ENCODE data around the gene SLC27A5. TPM values are rescaled to one million over a fixed set of nuclear protein-coding genes. Genes with fewer than 3 reads are reported as not detected.
"Not testable (repeated sequence)": the region's sequence is repeated elsewhere in the genome, so short reads cannot be mapped to it uniquely, and the experiment has no call there.

SLC27A5 gene
- total RNA-seq, 2 experiments from 2014 or later = 23.4 to 28.0 TPM

DNA sequence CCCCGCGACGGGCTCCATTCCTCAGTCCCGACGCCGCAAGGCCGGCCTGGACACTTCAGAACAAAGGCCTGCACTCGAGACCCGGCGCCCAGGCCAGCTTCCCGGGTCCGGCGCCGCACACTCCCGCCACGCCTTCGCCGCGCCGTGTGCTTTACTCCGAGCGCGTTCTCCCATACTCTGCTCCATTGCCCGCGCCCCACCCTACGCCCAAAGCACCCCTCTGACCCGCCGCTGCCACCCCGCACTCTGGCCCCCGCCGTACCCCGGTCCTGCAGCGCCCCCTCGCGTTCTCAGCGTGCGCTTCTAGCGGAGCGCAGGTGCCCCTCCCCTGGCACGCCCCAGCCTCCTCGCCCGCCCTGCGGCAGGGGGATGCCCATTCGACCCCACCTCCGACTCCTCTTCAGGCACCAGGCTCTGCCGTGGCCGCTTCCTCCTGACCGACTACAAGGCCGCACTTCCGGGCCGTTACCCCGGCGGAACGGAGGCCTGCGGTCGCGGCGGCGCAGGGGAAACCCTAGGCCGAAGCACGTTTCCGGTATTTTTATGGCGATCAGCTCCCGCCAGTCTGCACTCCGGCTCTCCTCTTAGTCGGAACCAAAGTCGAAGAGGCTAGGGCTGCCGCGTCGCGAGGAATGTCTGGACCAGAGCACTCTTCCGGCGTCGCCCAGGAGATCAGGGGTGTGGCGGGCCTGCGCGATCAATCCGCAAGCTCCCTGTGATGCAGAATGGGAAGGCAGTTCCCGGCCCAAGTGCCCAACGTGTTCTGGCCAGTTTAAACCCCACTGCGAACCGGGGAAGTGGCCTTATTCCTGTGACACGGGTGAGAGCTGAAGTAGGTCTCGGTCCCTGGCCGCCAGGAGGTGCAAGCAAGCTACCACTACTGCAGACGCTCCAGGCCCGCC is 7.8 kb upstream of the SLC27A5 start, which contains the start of gene ZBTB45:
Gene ZBTB45 (minus strand): TSS at position 456 of the 902 bp plus-strand sequence. CDS start 2,137 bp downstream, outside the sequence.
- H3K9me3 Mint-ChIP-seq = no peaks in the 10 kb centered on the region
- H3K27ac Mint-ChIP-seq = peak within 1 kb of the TSS; percentile 88
- H3K36me3 Mint-ChIP-seq = peaks cover 23% of the 10 kb centered on the region
- no peaks in the 10 kb centered on the region for H3K27me3 Mint-ChIP-seq
- peaks cover 27% of the 10 kb centered on the region for H3K4me1 Mint-ChIP-seq
- DNase-seq = peak; percentile 94
- peak within 1 kb of the TSS; percentile 96 for H3K4me3 Mint-ChIP-seq

DNA sequence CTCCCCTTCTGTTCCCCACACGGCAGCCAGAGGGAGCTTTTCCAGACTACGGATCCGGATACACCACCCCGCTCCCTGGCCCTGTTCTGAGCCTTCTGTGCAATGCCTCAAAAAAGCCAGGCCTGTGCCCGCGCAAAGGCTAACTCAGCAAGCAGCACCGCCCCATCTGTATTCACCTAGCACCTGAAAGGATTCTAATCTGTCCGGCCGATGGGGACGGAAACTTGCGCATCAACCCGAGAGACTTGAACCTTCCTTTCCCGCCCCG is 7.2 kb upstream of the SLC27A5 start:
- Mint-ChIP-seq H3K36me3 (peaks cover 26% of the 10 kb centered on the region), H3K4me1 (peaks cover 27% of the 10 kb centered on the region), H3K4me3 (peak overlapping the region; percentile 96), H3K27ac (peak overlapping the region; percentile 88), H3K9me3 (no peaks in the 10 kb centered on the region), H3K27me3 (no peaks in the 10 kb centered on the region)
- DNase-seq = peak; percentile 62

DNA sequence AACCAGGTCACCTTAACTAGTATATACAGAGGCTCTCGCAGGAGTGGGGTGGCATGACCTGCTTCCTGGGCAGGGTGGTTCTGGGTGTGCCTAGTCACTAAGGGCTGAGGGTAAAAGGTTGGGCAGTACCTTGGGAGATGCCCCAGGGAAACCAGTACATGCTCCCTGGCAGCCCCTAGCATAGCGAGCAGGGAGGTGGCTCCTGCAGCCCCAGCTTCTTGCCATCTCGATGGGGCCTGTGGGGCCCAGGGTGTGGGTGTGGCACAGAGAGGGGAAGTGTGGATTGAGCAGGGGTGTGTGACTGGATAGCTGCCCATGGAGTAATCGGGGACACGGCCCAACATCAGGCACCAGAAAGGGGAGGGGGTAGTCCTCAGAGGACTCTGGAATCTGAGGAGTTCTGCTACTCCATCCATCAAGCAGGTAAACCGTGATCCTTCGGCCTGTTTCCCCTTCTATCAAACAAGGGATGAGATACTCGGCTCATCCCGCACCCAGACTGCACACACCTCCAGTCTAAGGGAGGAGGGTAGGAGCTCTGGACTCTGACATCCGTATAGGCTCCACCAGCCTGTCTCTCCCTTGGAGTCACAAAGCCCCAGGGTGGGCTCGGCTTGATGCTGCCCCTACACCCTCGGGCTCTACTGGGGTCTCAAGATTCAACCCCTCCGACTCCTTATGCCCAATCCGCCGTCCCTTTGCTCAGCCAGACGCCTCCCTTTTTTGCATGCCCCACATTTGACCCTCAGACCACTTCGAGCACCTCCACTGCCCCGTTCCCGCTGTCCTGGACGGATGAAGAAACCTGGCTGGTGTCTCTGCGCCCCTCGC is 6.7 kb upstream of the SLC27A5 start:
- H3K9me3 Mint-ChIP-seq = no peaks in the 10 kb centered on the region
- no peaks in the 10 kb centered on the region for H3K27me3 Mint-ChIP-seq
- peak overlapping the region; percentile 88 for H3K27ac Mint-ChIP-seq
- H3K4me1 Mint-ChIP-seq = peaks cover 29% of the 10 kb centered on the region
- DNase-seq = peak; percentile 19
- peak overlapping the region; percentile 96 for H3K4me3 Mint-ChIP-seq
- peaks cover 26% of the 10 kb centered on the region for H3K36me3 Mint-ChIP-seq

DNA sequence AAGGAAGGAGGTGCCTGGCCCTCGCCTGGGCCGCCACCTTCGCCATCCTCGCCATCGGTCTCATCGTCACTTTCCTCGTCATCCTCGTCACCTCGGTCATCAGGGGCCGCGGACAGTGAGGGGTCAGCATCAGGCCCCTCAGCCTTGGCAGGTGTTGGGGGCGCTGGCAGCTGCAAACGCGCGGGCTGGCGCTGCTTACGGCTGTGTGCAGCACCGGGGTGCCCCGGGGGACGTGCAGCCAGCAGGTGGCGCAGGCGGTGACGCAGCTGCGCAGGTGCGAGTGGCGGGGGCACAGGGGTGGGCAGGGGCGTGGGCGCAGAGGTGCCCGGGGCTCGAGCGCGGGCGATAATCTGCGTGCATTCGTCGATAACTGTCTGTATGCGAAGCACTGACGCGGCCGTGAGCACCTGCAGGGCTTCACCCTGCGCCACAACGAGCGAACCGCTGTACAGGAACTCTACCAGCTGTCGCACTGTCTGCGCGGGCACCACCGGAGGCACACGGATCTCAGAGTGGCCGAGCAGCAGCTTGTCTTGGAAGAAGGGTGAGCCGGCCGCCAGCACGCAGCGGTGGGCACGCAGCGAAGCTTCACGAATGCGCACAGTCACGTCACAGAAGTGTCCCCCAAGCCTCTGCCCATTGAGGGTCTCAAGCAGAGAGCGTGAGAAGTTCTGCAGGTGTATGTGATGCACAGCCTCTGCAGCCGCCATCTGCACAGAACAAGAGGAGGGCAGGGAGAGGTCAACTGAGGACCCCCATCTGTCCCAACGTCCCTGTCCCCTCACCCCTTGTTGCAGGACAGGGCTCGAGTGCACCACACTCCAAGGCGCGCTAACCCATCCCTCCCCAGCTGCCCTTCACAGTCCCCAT is 5.4 kb upstream of the SLC27A5 start:
- Mint-ChIP-seq H3K27ac (no peak overlapping the region), H3K27me3 (no peaks in the 10 kb centered on the region), H3K36me3 (peaks cover 26% of the 10 kb centered on the region), H3K9me3 (no peaks in the 10 kb centered on the region), H3K4me1 (peaks cover 29% of the 10 kb centered on the region), H3K4me3 (peak overlapping the region; percentile 96)
- no peak for DNase-seq

DNA sequence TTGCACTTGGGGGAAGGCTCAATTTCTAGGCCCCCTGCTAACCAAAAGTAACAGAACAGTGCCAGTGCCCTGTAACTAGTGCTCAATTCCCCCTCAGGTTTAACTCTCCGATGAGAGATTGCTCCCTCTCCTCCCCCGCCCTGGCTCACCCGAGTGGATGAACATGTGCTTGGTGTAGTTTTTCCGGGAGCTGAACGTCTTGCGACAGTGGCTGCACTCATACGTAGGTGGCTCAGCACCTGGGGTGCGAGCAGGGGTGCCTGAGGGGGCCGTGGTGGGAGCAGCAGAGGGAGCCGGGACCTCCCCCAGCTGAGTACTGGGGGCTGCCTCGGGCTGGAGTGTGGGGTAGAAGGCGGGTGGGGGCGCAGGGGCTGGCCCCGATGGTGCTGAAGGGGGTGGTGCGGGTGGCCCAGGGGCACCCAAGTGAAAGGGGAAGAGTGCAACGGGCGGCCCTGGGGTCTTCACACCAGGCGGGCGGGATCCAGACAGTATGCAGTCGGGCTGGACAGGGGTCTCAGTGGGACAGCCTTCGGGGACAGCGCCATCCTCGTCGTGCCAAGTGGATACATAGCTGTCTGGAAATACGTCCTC is 4.5 kb upstream of the SLC27A5 start:
- H3K9me3 Mint-ChIP-seq = no peaks in the 10 kb centered on the region

DNA sequence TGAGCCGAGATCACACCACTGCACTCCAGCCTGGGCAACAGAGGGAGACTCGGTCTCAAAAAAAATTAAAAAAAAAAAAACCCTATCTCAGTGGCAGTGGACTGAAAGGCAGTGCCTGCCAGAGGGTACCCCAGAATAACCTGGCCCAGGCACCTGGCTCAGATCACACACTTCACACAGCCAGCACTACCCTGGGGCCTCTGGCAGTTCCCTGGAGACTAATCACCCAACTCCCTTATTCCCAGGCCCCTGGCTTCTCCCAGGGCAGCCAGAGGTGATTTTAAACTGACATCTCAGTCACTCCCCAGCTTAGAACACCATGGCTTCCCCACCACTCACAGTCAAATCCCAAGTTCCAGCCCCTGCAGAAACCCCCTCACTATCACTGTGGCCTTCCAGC is 3.5 kb upstream of the SLC27A5 start:
- Mint-ChIP-seq H3K36me3 (peaks cover 26% of the 10 kb centered on the region), H3K9me3 (no peaks in the 10 kb centered on the region), H3K27ac (peak overlapping the region; percentile 64), H3K4me3 (peak overlapping the region; percentile 90), H3K27me3 (no peaks in the 10 kb centered on the region), H3K4me1 (peaks cover 25% of the 10 kb centered on the region)
- DNase-seq = no peak

More for the DNA sequence above, 4.5 kb upstream of the SLC27A5 start:
- Mint-ChIP-seq H3K4me3 (peak overlapping the region; percentile 90), H3K27ac (peak overlapping the region; percentile 38), H3K36me3 (peaks cover 26% of the 10 kb centered on the region), H3K27me3 (no peaks in the 10 kb centered on the region), H3K4me1 (peaks cover 29% of the 10 kb centered on the region)
- DNase-seq = no peak

DNA sequence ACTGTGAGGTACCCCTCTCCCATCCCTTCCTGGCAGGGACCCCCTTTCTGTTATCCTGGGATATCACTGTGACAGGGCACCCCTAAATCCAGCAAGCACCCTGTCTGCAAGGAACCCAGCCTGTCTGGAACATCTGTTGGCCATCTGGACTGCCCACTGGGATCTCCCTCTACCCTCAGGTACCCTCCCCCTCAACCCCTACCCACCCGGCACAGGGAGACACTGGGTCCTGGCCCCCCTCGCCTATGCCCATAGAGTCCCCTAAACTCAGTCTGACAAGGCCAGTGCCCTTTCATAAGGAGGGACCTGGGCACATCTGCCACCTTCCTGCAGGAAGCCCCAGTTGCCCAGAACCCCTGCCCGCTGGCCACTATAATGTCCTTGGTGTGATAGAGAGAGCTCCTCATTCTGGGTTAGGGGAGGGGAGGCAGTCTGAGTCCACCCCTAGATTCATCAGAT is 2.8 kb upstream of the SLC27A5 start:
- DNase-seq = no peak
- Mint-ChIP-seq H3K9me3 (no peaks in the 10 kb centered on the region), H3K4me3 (peak overlapping the region; percentile 90), H3K4me1 (peaks cover 22% of the 10 kb centered on the region), H3K27me3 (no peaks in the 10 kb centered on the region), H3K36me3 (peaks cover 26% of the 10 kb centered on the region), H3K27ac (peak overlapping the region; percentile 94)

DNA sequence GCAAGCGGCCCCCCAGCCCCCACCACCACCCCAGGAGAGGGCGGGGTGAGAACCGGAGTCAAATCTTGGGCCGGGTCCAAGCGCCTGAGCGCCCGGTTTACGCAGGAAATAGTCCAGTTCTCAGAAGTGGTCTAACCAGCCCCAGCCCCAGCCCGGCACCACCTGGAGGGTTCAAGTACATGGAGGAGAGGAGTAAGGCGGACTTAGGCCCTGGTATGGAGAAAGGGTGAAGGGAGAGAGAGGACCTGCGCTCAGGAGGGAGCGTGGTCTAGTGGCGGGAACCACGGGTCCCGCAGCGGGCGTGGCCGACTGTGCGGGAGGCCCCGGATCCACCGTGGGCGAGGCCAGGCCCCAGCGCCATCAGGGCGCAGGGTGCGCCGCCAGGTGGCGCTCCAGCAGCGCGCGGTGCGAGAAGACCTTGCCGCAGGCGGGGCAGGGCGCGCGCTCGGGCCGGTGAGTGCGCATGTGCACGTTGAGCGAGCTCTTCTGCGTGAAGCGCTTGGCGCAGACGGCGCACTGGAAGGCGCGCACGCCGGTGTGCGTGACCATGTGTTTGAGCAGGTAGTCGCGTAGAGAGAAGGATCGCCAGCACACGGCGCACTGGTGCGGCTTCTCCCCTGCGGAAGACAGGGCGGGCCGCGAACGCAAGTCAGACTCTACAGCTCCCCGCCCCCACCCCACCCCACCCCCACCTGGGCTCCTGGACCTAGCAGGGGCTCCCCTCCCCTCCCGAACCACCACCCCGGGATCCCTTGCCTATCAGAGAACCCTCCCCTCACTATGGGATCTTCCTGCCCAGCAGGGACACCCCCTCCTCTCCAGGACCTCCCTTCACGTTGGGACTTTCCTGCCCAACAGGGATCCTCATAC is 2.1 kb upstream of the SLC27A5 start:
- DNase-seq = peak; percentile 99
- Mint-ChIP-seq H3K27ac (peak overlapping the region; percentile 94), H3K4me3 (peak overlapping the region; percentile 90), H3K27me3 (no peaks in the 10 kb centered on the region), H3K9me3 (no peaks in the 10 kb centered on the region), H3K4me1 (peaks cover 22% of the 10 kb centered on the region), H3K36me3 (peaks cover 23% of the 10 kb centered on the region)

DNA sequence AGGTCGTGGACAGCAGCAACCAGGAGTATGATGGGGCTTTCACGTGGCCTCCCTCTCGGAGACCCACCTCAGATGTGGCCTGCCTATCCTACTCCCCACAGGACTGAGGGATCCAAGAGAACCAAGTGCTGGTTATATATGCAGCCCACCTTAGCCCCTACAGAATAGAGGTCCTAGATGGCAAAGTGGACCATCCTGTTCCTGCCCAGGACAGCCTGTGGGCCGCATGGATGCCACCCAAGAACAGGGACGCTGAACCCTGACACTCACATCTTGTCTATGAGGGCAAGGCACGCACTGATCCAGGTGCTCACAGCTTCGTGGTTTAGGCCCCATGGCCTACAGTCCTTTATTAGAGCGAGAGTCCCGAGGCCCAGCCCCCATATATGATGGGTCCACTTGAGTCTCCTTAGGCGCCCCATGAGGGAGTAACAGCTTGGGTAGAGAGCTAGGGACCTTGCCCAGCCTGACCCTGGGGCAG is 1.5 kb upstream of the SLC27A5 start:
- peak overlapping the region; percentile 91 for H3K27ac Mint-ChIP-seq
- peaks cover 21% of the 10 kb centered on the region for H3K36me3 Mint-ChIP-seq
- H3K9me3 Mint-ChIP-seq = no peaks in the 10 kb centered on the region
- peak overlapping the region; percentile 90 for H3K4me3 Mint-ChIP-seq
- peaks cover 22% of the 10 kb centered on the region for H3K4me1 Mint-ChIP-seq
- H3K27me3 Mint-ChIP-seq = no peaks in the 10 kb centered on the region
- no peak for DNase-seq

DNA sequence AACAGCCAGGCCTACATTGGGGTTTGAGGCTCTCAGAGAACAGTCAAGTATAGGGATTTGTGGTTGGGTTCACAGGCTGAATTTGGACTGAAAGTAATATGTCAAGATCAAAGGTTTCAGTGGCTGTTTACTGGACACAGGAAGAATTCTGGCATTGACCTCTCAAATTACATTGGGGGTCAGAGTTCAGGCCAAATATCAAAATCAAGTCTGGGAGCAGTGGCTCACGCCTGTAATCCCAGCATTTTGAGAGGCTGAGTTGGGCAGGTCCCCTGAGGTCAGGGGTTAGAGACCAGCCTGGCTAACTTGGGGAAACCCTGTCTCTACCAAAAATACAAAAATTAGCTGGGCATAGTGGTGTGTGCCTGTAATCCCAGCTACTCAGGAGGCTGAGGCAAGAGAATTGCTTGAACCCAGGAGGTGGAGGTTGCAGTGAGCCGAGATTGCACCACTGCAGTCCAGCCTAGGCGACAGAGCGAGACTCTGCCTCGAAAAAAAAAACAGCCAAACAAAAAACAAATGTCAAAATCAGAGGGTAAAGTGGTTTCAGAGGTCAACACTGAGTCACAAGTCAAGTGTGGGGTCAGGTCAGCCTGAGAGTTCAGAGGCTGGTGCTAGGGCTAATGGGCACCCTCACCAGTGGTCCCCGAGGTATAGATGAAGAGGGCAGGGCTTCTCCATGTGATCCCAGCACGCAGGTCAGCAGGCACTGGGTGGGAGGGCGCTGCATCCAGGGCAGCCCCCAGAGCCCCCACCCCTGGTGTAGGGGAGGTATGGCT is 1.5 kb downstream of the SLC27A5 start:
- H3K27me3 Mint-ChIP-seq = no peaks in the 10 kb centered on the region
- no peak for DNase-seq
- no peak overlapping the region for H3K27ac Mint-ChIP-seq
- peaks cover 7% of the 10 kb centered on the region for H3K4me1 Mint-ChIP-seq
- peaks cover 21% of the 10 kb centered on the region for H3K36me3 Mint-ChIP-seq
- H3K4me3 Mint-ChIP-seq = no peak overlapping the region
- H3K9me3 Mint-ChIP-seq = peaks cover 9% of the 10 kb centered on the region

DNA sequence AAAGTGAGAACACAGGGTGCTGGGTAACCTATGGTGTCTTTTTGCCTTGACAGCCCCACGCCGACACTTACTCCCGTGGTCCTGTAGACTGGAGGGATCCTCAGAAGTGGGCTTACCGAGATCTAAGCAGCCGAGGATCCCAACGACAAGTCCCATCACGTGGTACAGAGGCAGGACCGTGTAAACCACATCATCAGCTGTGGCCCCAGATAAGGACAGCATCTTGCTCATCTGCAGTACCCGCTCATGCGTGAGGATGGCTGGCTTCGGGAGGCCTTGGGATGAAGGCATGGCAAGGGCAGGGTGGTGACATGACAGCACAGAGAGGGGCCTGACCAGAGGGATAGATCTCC is 2.1 kb downstream of the SLC27A5 start:
- Mint-ChIP-seq H3K9me3 (peaks cover 9% of the 10 kb centered on the region), H3K4me3 (no peak overlapping the region), H3K27me3 (no peaks in the 10 kb centered on the region), H3K27ac (no peak overlapping the region), H3K36me3 (peaks cover 17% of the 10 kb centered on the region), H3K4me1 (peaks cover 3% of the 10 kb centered on the region)
- DNase-seq = no peak

DNA sequence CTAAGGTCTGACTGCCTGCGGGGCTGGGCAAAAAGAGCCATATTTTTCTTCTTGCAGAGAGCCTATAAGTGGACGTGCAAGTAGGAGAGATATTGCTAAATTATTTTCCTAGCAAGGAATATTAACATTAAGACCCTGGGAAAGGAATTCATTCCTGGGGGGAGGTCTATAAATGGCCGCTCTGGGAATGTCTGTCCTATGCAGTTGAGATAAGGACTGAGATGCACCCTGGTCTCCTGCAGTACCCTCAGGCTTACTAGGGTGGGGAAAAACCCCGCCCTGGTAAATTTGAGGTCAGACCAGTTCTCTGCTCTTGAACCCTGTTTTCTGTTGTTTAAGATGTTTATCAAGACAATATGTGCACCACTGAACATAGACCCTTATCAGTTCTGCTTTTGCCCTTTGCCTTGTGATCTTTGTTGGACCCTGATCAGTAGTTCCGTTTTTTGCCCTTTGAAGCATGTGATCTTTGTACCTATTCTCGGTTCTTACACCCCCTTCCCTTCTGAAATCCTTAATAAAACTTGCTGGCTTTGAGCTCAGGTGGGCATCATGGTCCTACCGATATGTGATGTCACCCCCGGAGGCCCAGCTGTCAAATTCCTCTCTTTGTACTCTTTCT is 4.1 kb downstream of the SLC27A5 start:
- not testable (repeated sequence) for H3K27me3 Mint-ChIP-seq, H3K27ac Mint-ChIP-seq

More for the DNA sequence above, 4.1 kb downstream of the SLC27A5 start:
- Mint-ChIP-seq H3K9me3 (peaks cover 14% of the 10 kb centered on the region), H3K36me3 (peaks cover 13% of the 10 kb centered on the region)
- DNase-seq, H3K4me1 Mint-ChIP-seq, H3K4me3 Mint-ChIP-seq: not testable (repeated sequence)
